Prostate gland (tissue), 2 donors: ENCODE data around the gene CAMK2B.

Source experiments
- CTCF ChIP-seq, 4 experiments: fragments of 200-600 bp in 2 of 4; fragments of 450-650 bp in 2 of 4; sonication (generic) in 2 of 4; IDR thresholded peaks; 1 replicate in 3 of 4; 2 replicates in 1 of 4; pipeline ENCODE4 v1.5.1; 2016 to 2019; ENCODE audit warnings: antibody characterized with exemption in 4 of 4, mild to moderate bottlenecking in 2 of 4, moderate library complexity in 2 of 4
- POLR2AphosphoS5 ChIP-seq: sonication (generic); formaldehyde crosslinking; IDR thresholded peaks from one replicate; pipeline ENCODE4 v1.6.1; 2017; ENCODE audit warnings: antibody characterized with exemption

DNA sequence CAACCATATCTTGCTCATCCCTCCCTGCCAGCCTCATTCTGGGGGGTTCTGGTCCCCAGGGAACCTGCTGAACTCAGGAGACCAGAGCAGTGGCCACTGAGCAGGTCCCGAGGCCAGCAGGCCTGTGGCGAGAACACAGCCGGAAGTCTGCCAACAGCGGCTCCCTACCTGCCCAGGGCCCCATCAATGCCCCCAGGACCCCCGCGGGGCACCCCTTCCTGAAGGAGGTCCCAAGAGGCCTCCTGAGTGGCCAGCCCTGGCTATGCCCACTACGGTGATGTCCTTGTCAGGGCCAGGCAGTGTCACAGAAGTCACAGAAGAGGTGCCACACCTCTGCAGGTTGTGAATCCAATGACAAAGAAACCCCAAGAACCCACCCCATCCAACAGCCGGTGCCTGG lies 58.9 kb downstream of the CAMK2B start:
- no peak for TF ChIP-seq CTCF (IDR thresholded peaks at IDR 0.05)
- no peak for TF ChIP-seq POLR2AphosphoS5
